GM23338 (cell line): ENCODE data around the gene ZMYND11. TPM values are rescaled to one million over a fixed set of nuclear protein-coding genes. Genes with fewer than 3 reads are reported as not detected.

Experiments used
- ATAC-seq: fragments of 200-7000 bp; cut with Tn5 transposase; 3 replicates; pipeline ENCODE4 v1.9.1; 2020
- DNase-seq: peaks from one replicate; pipeline ENCODE4 v3.0.0-alpha.2; 2015; ENCODE audit warnings: low spot score
- H2AFZ ChIP-seq: fragments of 200-600 bp; sonication (generic); 2 replicates; pipeline ENCODE4 v1.8.0; 2016; ENCODE audit warnings: antibody characterized with exemption, mild to moderate bottlenecking, moderate library complexity
- H3F3A ChIP-seq: fragments of 200-600 bp; sonication (generic); replicated peaks from 2 replicates; pipeline ENCODE4 v1.8.0; 2017; ENCODE audit warnings: antibody characterized with exemption, mixed run types, low read depth
- H3K27ac ChIP-seq: fragments of 200-600 bp; sonication (generic); 2 replicates; pipeline ENCODE4 v1.6.1; 2016; ENCODE audit warnings: low read depth
- H3K27me3 ChIP-seq: fragments of 200-600 bp; sonication (generic); 2 replicates; pipeline ENCODE4 v1.8.0; 2016; ENCODE audit warnings: mild to moderate bottlenecking, mixed run types, moderate library complexity; ENCODE audit not compliant: insufficient read depth
- H3K36me3 ChIP-seq: fragments of 200-600 bp; sonication (generic); 2 replicates; pipeline ENCODE4 v1.8.0; 2016; ENCODE audit warnings: mild to moderate bottlenecking; ENCODE audit not compliant: insufficient read depth
- H3K4me1 ChIP-seq: fragments of 200-600 bp; sonication (generic); 2 replicates; pipeline ENCODE4 v1.8.0; 2016; ENCODE audit warnings: mild to moderate bottlenecking, moderate library complexity; ENCODE audit not compliant: insufficient read depth
- H3K4me2 ChIP-seq: fragments of 200-600 bp; sonication (generic); 2 replicates; pipeline ENCODE4 v1.7.1; 2017; ENCODE audit warnings: mixed run types
- H3K4me3 ChIP-seq: fragments of 200-600 bp; sonication (generic); 2 replicates; pipeline ENCODE4 v1.6.1; 2016; ENCODE audit warnings: mixed run types
- H3K79me2 ChIP-seq: fragments of 200-600 bp; sonication (generic); replicated peaks from 2 replicates; pipeline ENCODE4 v1.8.0; 2017; ENCODE audit warnings: mild to moderate bottlenecking; ENCODE audit not compliant: insufficient read depth
- H3K9me2 ChIP-seq: fragments of 200-600 bp; sonication (generic); 2 replicates; pipeline ENCODE4 v1.8.0; 2017; ENCODE audit not compliant: insufficient read depth
- H4K20me1 ChIP-seq: fragments of 200-600 bp; sonication (generic); replicated peaks from 2 replicates; pipeline ENCODE4 v1.8.0; 2017; ENCODE audit warnings: mild to moderate bottlenecking; ENCODE audit not compliant: insufficient read depth
- H3K27ac Mint-ChIP-seq: 2 replicates; pipeline ENCODE4 v1.8.0; 2020; ENCODE audit warnings: inconsistent platforms, mild to moderate bottlenecking, moderate library complexity, mixed read lengths
- H3K27me3 Mint-ChIP-seq: 3 replicates; pipeline ENCODE4 v1.8.0; 2022; ENCODE audit warnings: low read depth, mild to moderate bottlenecking, moderate library complexity, mixed read lengths, inconsistent platforms; ENCODE audit not compliant: insufficient read depth, poor library complexity
- H3K36me3 Mint-ChIP-seq: 3 replicates; pipeline ENCODE4 v1.8.0; 2021; ENCODE audit warnings: low read depth, mild to moderate bottlenecking, inconsistent platforms, moderate library complexity, mixed read lengths
- H3K4me1 Mint-ChIP-seq: 3 replicates; pipeline ENCODE4 v1.8.0; 2020; ENCODE audit warnings: mild to moderate bottlenecking, inconsistent platforms, mixed read lengths
- H3K4me3 Mint-ChIP-seq: 3 replicates; pipeline ENCODE4 v1.8.0; 2021; ENCODE audit warnings: moderate library complexity, mild to moderate bottlenecking, inconsistent platforms, mixed read lengths
- H3K9me3 Mint-ChIP-seq: 3 replicates; pipeline ENCODE4 v1.8.0; 2020; ENCODE audit warnings: moderate library complexity, mild to moderate bottlenecking, inconsistent platforms, mixed read lengths
- CREB1 ChIP-seq: fragments of 250-450 bp; sonication (Bioruptor Pico); IDR thresholded peaks from 2 replicates; pipeline ENCODE4 v1.5.0; 2020; ENCODE audit warnings: low read depth, mild to moderate bottlenecking, moderate library complexity
- ETS1 ChIP-seq: IDR thresholded peaks from 2 replicates; pipeline ENCODE4 v1.6.1; 2016; ENCODE audit warnings: antibody characterized with exemption
- EZH2 ChIP-seq: fragments of 200-600 bp; sonication (generic); IDR thresholded peaks from one replicate; pipeline ENCODE4 v1.8.0; 2017; ENCODE audit warnings: antibody characterized with exemption, mild to moderate bottlenecking, low read depth; ENCODE audit not compliant: unreplicated experiment
- EZH2phosphoT487 ChIP-seq: fragments of 200-600 bp; sonication (generic); IDR thresholded peaks from one replicate; pipeline ENCODE4 v1.8.1; 2018; ENCODE audit warnings: antibody characterized with exemption; ENCODE audit not compliant: unreplicated experiment
- JUNB ChIP-seq: IDR thresholded peaks from one replicate; pipeline ENCODE4 v1.6.1; 2016; ENCODE audit warnings: antibody characterized with exemption; ENCODE audit not compliant: unreplicated experiment
- NANOG ChIP-seq: IDR thresholded peaks from 2 replicates; pipeline ENCODE4 v1.6.1; 2016; ENCODE audit warnings: antibody characterized with exemption, borderline replicate concordance
- POLR2AphosphoS5 ChIP-seq: IDR thresholded peaks from 2 replicates; pipeline ENCODE4 v1.6.1; 2016; ENCODE audit warnings: antibody characterized with exemption, low read depth
- STAT1 ChIP-seq: IDR thresholded peaks from one replicate; pipeline ENCODE4 v1.6.1; 2016; ENCODE audit warnings: antibody characterized with exemption; ENCODE audit not compliant: unreplicated experiment
- ZNF114 ChIP-seq: fragments of 250-450 bp; sonication (Bioruptor Pico); IDR thresholded peaks from 2 replicates; pipeline ENCODE4 v1.5.0; 2020; ENCODE audit warnings: mild to moderate bottlenecking, moderate library complexity
- ZNF331 ChIP-seq: fragments of 250-450 bp; sonication (Bioruptor Pico); IDR thresholded peaks from 2 replicates; pipeline ENCODE4 v1.5.0; 2020; ENCODE audit warnings: low read depth, mild to moderate bottlenecking, moderate library complexity
- ZNF462 ChIP-seq: fragments of 250-450 bp; sonication (Bioruptor Pico); IDR thresholded peaks from 2 replicates; pipeline ENCODE4 v1.5.0; 2020; ENCODE audit warnings: mild to moderate bottlenecking, moderate library complexity
- polyA plus RNA-seq: library from polyadenylated mRNA; unstranded; fragments of >200 nt; fragmentation: Nextera tagmentation; extraction: Ambion mirVana; gene quantifications from 2 replicates; pipeline ENCODE4 v1.2.1, GENCODE V29; 2016
- total RNA-seq: library from RNA; depleted of rRNA; stranded (reverse); fragments of >200 nt; shearing (Covaris generic); gene quantifications from 2 replicates; pipeline ENCODE4 v1.2.3, GENCODE V29; 2014
- TF ChIP-seq, protein P1 (sequence below): IDR thresholded peaks from one replicate; pipeline ENCODE4 v1.6.1; 2018; ENCODE audit warnings: antibody characterized with exemption; ENCODE audit not compliant: unreplicated experiment
- TF ChIP-seq, protein P2 (sequence below), 2 experiments: fragments of 200-600 bp in 1 of 2; sonication (generic) in 1 of 2; conservative IDR thresholded peaks; 2 replicates each; pipeline versions ENCODE4 v1.5.1 to v1.6.1; 2016 to 2017; ENCODE audit warnings: antibody characterized with exemption in 2 of 2, low read depth in 2 of 2, mild to moderate bottlenecking in 2 of 2, moderate library complexity in 1 of 2

Gene ZMYND11
- total and polyA plus RNA-seq, 2 experiments from 2014 or later = 8.9 to 16.9 TPM

DNA sequence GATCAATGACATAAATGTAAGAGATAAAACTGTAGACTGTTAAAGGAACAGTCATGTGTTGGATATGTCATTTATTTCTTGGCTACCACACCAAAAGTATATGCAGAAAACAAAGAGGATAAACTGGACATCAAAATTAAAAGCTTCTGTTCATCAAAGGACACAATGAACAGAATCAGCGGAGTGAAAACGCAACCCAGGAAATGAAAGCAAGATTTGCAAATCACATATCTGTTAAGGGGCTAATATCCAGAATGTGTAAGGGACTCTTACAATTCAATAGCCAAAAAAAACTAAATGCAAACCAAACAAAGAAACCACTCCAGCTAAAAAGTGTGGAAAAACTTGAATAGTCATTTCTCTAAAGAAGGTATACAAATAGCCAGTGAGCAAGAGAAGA is 164.3 kb downstream of the ZMYND11 start:
- H3K36me3 Mint-ChIP-seq = peaks cover 3% of the 10 kb centered on the region; the same call in 1 of the 3 replicates
- no peak overlapping the region for H3K4me2 ChIP-seq
- H3K27ac Mint-ChIP-seq = no peak overlapping the region
- no peak overlapping the region for H3K4me3 ChIP-seq
- H3K9me2 ChIP-seq = no peaks in the 10 kb centered on the region
- no peaks in the 10 kb centered on the region for H3F3A ChIP-seq
- TF ChIP-seq EZH2phosphoT487 (no peak), STAT1 (no peak), ZNF462 (CRISPR knock-in tag) (no peak), NANOG (no peak), ETS1 (no peak), ZNF114 (CRISPR knock-in tag) (no peak), POLR2AphosphoS5 (no peak), CREB1 (CRISPR knock-in tag) (no peak), JUNB (no peak), ZNF331 (CRISPR knock-in tag) (no peak), EZH2 (no peak)
- TF ChIP-seq, protein P1, sequence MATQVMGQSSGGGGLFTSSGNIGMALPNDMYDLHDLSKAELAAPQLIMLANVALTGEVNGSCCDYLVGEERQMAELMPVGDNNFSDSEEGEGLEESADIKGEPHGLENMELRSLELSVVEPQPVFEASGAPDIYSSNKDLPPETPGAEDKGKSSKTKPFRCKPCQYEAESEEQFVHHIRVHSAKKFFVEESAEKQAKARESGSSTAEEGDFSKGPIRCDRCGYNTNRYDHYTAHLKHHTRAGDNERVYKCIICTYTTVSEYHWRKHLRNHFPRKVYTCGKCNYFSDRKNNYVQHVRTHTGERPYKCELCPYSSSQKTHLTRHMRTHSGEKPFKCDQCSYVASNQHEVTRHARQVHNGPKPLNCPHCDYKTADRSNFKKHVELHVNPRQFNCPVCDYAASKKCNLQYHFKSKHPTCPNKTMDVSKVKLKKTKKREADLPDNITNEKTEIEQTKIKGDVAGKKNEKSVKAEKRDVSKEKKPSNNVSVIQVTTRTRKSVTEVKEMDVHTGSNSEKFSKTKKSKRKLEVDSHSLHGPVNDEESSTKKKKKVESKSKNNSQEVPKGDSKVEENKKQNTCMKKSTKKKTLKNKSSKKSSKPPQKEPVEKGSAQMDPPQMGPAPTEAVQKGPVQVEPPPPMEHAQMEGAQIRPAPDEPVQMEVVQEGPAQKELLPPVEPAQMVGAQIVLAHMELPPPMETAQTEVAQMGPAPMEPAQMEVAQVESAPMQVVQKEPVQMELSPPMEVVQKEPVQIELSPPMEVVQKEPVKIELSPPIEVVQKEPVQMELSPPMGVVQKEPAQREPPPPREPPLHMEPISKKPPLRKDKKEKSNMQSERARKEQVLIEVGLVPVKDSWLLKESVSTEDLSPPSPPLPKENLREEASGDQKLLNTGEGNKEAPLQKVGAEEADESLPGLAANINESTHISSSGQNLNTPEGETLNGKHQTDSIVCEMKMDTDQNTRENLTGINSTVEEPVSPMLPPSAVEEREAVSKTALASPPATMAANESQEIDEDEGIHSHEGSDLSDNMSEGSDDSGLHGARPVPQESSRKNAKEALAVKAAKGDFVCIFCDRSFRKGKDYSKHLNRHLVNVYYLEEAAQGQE = no peak
- TF ChIP-seq, protein P2, sequence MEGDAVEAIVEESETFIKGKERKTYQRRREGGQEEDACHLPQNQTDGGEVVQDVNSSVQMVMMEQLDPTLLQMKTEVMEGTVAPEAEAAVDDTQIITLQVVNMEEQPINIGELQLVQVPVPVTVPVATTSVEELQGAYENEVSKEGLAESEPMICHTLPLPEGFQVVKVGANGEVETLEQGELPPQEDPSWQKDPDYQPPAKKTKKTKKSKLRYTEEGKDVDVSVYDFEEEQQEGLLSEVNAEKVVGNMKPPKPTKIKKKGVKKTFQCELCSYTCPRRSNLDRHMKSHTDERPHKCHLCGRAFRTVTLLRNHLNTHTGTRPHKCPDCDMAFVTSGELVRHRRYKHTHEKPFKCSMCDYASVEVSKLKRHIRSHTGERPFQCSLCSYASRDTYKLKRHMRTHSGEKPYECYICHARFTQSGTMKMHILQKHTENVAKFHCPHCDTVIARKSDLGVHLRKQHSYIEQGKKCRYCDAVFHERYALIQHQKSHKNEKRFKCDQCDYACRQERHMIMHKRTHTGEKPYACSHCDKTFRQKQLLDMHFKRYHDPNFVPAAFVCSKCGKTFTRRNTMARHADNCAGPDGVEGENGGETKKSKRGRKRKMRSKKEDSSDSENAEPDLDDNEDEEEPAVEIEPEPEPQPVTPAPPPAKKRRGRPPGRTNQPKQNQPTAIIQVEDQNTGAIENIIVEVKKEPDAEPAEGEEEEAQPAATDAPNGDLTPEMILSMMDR (conservative IDR thresholded peaks at IDR 0.05; ENCODE audit: low read depth in 2 of 2) = no peak
- no peak overlapping the region for H3K27ac ChIP-seq
- H3K4me1 Mint-ChIP-seq = no peaks in the 10 kb centered on the region; the same call in 2 of the 3 replicates
- peaks cover 4% of the 10 kb centered on the region for H3K27me3 Mint-ChIP-seq
- H2AFZ ChIP-seq = no peak overlapping the region
- no peak for DNase-seq
- H3K27me3 ChIP-seq = no peaks in the 10 kb centered on the region
- H3K9me3 Mint-ChIP-seq = no peaks in the 10 kb centered on the region
- H3K4me3 Mint-ChIP-seq = no peak overlapping the region
- H3K4me1 ChIP-seq = no peaks in the 10 kb centered on the region
- H4K20me1 ChIP-seq = no peaks in the 10 kb centered on the region
- no peaks in the 10 kb centered on the region for H3K36me3 ChIP-seq
- no peaks in the 10 kb centered on the region for H3K79me2 ChIP-seq
- no peak for ATAC-seq
